GOT3 (cell line): ENCODE results near the gene MRPL20.
"Not testable (repeated sequence)": the region's sequence is repeated elsewhere in the genome, so short reads cannot be mapped to it uniquely, and the experiment has no call there.

Experiments
- DNase-seq: peaks from one replicate; lab custom pipeline; 2025; ENCODE audit warnings: mixed read lengths; lab: John Stamatoyannopoulos, UW

Gene MRPL20

DNA sequence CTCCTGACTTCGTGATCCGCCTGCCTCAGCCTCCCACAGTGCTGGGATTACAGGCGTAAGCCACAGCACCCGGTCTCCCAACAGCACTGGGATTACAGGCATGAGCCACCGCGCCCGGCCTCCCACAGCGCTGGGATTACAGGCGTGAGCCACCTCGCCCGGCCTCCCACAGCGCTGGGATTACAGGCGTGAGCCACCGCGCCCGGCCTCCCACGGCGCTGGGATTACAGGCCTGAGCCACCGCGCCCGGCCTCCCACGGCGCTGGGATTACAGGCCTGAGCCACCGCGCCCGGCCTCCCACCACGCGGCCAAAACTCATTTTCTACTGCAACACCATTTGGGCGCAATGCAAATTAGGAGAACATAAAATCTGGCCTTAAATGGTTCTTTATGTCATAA lies 21.8 kb downstream of the MRPL20 start:
- DNase-seq: not testable (repeated sequence)

DNA sequence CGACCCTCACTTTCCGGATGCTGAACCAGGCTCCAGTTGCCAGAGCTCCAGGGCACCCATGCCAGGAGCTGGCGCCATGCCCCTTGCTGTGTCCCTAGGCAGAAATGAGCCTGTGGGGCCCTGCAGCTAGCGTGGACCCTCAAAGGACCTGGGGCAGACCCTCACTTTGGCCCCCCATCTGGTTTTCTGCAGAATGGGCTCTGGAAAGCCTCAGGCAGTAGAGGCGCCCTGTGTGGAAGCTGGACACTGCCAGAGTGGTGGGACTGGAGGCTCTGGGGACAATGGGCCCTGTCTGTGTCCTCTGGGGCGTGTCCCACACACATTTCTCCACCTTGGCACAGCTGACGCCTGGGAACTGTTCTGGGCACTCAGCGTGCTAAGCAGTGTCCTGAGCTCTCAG lies 25.8 kb downstream of the MRPL20 start:
- DNase-seq: no peak

DNA sequence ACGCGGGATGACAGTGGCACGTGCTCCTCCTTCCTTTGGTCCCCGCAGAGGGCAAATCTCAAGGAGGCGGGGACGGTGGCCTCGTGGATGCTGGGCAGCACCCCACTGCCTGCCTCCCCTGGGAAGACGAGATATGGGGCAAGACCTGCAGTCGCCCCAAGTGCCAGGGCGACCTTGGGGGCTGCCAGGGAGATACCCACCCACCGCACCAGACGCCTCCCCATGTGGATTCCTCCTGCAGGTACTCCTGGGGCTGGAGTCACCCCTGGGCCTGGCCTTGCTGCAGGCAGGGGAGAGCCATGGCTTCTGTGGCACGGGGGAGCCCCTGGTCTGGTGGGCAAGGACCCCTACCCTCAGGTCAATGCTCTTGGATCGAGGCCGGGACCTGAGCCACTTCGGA lies 26.2 kb downstream of the MRPL20 start:
- no peak for DNase-seq

DNA sequence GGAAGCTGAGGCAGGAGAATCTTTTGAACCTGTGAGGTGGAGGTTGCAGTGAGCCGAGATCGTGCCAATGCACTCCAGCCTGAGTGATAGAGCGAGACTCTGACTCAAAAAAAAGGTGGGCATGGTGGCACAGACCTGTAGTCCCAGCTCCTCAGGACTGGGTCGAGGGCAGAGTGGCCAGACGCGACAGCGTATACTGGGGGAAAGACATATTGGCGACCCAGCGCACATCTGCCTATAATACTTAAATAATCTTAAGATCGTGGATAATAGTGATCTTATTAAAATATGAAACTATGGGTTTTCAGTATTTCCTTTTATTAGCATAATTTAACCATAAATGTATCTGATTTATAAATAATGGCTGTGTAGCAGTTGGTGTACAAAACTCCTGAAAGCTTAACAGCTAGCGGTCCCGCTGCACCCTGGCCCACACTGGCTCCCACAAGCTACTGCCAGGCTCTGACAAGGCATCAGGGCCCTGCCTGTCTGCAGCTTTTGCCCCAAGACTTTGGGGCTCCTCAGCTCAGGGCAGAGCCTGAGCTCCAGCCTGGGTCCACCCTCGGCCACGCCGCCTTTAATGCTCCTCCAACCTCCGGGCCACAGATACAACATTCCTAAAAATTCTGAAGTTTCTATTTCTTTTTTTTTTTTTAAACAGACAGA lies 29.4 kb downstream of the MRPL20 start:
- DNase-seq: no peak

DNA sequence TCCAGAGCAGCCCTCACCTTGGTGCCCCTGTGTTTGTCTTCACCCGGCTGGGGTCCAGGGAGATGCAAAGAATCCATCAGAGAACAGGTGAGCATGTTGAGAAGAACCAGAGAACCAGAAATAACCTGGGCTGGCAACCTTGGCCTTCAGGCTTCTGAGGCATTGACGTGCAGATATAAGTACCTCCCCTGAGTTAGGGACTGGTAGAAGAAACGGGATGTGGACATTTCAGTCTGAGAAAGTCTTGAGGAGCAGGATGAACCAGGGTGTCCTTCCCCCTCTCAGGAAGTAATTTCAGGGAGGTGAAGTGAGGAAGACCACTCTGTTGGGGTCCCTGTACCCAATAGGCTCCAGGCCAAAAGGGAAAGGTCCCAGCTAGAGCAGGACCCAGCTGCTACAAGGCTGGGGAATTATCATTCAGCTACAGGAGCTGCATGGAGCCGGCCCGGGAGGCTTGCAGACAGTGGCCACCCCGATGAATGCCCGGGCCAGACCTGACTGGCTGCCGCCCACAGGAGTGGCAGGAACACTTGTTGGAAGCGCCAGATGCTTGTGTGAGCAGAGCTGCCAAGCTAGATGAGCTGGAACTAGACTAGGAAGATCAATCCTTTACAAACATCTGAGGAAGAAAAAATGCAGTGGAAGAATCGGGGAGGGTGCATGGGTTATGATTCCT lies 30.4 kb downstream of the MRPL20 start:
- DNase-seq: no peak

DNA sequence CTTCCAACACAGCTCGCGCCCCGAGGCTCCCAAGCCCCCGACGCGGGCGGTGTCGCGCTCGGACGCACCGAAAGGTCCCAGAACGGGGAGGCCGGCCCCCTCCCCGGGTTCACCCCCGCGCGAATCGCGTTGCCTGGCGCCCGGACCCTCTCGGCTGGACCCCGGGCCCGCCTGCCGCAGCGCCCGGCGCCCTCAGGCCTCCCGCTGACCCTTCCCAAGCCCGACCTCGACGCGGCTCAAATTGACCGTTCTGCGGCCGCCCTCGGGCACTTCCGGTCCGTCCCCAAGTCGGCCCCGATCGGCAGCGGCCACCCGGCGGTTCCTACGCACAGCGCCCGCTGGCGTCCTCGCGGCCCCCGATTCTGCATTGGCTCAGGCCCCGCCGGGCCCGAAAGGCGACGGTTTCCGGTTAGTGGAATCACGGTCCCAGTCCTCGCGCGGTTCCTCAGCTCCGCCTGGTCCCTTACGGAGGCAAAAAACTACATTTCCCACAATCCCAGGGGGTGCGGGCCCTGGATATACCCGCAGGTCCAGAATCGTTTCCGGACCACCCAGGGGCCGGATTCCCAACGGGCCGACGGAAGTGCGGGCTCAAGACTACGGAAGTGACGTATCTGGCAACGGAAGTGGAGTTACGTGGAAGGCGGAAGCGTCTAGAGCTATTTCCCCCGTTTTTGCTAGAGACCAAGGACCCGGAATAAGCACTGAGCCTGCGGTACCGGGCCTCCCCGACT lies 32.0 kb downstream of the MRPL20 start, which contains the start of gene AURKAIP1:
Gene AURKAIP1, minus strand, starts transcription at position 279 of the 734 bp plus-strand sequence. CDS start 451 bp downstream, outside the sequence.
- peak; percentile 98 for DNase-seq

DNA sequence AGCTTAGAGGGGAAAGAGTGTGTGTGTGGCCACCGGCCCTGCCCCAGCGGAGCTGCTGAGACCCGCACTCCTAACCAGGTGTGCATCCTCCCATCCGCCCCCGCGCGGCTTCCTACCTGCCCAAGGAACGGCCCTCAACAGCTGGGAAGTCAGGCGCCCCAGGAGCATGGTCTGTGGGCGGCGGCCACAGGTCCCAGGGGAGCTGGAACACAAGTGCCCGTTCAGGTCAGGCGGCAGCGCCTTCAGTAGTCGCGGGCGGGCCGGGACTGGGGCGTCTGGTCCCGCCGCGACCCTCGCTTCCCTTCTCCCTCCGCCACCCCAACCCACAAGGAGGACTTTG lies 32.5 kb downstream of the MRPL20 start:
- no peak for DNase-seq

DNA sequence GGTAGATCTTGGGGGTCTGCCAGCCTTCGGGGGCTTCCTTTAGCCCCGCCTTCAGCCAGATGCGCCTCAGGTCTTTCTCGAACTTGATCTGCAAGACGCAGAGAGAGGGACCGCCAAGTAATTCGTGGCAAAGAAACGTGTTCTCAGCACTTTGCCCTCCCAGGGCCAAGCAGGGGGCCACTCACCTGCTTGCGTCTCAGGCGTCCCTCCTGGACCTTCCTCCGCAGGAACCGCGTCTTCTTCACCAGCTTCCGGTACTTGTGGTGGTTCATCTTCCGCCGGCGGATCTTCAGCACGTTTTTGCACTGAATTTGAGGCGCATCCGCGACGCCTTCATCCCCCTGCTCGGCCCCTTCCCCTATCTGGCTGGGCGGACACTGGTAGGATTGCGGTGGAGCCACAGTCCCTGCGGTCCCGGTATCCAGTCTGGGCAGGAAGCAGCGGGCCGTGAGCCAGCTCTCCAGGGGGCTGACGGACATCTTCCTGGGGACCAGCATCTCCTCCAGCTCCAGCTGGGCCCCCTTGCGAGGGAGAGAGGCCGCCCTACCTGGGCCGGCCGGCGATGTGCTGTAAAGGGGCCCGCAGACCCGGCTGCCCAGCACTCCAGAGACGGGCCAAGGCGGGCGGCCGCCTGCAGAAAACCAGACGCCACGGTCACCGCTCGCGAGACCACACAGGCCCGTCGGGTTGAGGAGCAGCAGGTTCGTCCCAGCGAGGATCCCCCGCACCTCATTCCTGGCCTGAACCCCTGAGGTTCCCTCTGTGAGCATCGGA lies 33.1 kb downstream of the MRPL20 start:
- DNase-seq: no peak

DNA sequence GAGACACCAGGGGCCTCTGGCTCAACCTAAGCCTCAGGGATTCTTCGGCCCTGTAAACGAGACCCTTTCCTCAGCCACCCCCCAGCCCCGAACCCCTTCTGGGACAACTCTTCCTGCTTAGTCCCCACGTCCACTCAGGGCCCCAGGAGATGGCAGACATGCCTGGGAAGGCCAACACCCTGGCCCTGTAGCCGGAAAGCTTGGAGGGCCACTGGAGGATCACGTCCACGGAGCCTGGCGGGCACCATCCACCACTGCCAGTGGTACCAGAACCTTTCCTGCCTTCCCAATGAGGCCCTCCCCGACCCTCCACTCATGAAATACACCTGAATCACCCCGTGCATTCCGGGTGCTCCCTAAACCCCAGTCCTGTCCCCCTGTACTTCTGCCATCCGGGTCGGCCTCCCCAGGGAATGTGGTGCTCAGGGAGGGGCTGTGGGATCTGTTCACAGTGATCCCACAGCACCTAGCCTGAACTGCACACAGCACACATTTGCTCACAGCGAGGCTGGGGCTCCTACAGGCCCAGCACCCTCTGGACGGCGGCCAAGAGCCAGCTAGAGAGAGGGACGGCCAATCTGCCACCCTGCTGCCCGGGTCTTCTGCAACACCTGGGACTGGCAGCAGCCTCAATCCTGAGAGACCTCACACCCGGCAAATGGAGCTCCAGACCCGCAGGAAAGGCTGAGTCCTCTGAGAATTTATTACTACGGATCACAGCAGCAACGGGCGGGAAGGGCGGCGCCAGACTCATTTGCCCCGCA lies 33.9 kb downstream of the MRPL20 start:
- DNase-seq: no peak

DNA sequence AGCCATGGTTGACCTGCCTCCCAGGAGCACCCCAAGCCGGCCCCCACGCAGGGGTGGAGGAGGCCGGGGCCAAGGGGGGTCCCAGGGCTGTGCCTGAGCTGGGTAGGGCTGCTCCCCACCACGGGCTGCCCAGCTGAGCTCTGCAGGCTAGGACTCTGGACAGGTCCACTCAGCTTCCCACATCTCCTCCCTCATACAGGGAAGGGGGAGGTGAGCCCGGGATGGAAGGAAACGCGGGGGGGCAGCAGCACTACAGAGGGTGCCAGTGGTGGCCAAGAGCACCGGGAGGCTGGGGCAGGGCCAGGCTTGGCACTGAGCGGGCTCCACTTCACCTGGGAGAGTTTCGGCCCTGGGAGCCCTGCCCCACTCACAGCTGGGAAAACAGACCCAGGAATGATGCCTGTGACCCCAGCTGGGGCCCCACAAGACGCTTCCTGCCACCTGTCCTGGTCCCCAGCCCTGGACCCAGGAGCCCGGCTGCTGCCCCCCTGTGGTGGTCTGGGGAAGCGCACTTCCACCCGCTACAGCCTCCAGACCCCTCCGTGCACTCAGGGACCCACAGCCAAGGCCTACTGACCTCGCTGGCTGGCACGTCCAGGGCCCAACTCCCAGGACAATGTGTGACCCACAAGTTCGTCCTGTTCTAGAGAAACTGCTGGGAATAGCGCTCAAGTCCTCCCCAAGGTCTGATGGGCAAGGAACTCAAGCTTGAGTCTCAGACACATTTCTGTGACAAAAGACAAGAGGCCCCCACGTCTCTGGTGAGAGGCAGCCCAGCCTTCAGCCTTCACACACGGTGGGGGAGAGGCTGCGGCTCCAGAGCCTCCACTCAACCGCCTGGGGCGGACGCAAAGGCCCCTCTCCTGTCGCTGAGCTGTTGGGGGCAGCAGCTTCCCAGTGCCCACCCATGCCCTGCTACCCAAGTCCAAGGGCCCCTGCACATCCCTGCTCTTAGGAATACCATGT lies 35.1 kb downstream of the MRPL20 start:
- DNase-seq: no peak

DNA sequence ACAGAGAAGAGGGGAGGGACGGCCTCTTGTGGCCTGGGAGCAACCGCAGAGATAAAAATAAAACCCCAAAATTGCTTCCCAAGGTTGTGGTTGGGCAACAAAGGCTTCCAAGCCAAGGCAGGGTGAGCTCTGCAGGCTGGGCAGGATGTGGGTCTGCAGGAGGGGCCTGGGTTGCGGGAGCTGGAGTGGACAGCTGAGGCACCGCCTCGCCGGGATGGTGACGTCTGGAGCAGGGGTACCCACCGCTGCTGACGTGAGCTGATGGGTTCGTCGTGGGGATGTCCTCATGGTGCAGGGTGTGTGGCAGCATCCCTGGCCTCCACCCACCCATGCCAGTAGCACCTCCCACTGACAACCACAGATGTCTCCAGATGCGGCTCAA lies 35.7 kb downstream of the MRPL20 start:
- DNase-seq: no peak

DNA sequence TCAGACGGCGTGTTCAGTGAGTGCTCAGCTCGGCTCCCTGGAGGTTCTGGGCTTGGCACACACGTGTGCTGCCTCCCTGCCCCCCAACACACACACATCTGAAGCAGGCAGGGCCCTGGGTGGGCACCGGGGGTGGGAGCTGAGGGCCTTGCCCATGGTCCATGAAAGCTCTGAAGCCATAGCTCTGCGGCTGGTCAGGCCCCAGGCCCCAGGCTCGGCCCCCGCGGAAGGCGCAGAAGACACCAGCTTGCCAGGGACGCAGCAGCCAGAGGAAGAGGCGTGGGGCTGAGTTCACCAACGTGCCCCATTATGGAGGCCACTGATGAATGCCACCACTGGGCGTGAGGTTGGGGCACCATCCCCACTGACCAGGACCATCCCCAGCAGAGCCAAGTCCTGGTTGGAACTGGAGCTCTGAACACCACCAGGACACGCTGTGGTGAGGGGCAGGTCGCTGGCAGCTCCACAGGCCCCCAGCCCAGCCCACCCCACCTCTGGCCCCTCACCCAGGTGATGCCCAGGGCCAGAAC lies 36.3 kb downstream of the MRPL20 start:
- no peak for DNase-seq

DNA sequence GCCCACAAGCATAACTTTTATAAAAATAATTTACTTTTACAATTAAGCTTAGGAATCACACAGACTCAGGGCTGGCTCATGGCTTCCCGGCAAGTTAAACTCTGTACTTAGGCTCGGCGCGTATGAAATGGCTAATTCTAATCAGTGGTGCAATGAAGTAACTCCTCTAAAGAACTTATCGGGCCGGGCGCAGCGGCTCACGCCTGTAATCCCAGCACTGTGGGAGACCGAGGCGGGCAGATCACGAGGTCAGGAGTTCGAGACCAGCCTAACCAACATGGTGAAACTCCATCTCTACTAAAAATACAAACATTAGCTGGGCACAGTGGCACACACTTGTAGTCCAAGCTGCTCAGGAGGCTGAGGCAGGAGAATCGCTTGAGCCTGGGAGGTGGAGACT lies 37.0 kb downstream of the MRPL20 start:
- DNase-seq: not testable (repeated sequence)

DNA sequence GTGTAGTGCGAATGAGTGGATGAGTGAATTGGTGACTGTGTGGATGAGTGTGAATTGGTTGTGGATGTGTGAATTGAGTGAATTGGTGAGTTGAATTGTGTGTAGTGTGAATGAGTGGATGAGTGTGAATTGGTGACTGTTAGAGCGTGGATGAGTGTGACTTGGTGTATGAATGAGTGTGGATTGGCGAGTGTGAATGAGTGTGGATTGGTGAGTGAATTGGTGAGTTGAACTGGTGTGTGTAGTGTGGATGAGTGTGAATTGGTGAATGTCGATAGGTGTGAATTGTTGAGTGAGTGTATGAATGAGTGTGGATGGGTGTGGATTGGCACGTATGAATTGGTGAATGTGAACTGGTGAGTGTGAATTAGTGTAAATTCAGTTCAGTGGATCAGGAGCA lies 39.8 kb downstream of the MRPL20 start:
- no peak for DNase-seq

DNA sequence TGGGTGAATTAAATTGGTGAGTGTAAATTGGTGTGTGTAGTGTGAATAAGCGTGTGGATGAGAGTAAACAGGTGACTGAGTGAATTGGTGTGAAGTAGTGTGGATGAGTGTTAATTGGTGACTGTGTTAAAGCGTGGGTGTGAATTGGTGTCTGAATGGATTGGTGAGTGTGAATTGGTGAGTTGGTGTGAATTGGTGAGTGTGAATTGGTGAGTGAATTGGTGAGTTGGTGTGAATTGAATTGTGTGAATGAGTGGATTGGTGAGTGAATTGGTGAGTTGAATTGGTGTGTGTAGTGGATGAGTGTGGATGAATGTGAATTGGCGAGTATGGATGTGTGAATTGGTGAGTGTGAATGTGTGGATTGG lies 40.4 kb downstream of the MRPL20 start:
- no peak for DNase-seq

DNA sequence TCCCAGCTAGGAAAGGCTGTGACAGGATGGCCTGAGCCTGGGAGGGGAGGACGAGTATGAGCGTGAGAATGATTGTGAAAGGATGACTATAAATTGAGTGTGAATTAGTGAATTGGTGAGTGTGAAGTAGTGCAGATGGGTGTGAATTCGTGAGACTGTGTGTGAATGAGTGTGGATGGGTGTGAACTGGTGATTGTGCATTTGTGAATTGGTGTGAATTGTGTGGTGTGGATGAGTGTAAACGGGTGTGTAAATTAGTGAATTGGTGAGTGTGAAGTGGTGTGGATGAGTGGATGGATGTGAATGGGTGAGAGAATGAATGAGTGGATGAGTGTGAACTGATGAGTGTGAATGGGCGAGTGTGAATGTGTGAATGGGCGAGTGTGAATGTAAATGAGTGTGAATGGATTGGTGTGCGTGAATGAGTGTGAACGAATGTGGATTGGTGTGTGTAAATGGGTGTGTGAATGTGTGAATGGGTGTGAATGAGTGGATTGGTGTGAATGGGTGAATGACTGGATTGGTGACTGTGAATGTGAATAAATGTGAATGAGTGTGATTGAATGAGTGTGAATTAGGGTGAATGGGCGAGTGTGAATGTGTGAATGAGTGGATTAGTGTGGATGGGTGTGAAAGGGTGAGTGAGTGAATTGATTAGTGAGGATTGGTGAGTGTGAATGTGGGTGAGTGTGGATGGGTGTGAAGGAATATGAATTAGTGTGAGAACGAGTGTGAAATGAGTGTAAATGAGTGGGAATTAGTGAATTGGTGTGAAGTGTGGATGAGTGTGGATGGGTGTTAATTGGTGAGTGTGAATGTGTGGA lies 41.0 kb downstream of the MRPL20 start:
- DNase-seq: no peak

DNA sequence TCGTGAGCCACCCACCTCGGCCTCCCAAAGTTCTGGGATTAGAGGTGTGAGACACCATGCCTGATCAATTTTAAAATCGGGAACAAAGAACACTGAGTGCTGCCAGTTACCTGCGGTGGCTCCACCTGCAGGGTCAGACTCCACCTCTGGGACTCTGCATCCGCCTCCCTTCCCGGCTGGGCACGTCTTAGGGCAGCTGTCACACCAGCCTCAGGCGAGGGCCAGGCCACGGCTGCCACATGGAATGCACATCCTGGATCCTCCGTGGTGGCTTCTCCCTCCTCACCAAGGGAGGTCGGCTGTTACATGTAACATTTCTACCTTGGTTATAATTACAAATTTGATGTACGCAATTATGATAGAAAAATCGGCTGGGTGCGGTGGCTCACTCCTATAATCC lies 42.8 kb downstream of the MRPL20 start:
- DNase-seq: no peak

DNA sequence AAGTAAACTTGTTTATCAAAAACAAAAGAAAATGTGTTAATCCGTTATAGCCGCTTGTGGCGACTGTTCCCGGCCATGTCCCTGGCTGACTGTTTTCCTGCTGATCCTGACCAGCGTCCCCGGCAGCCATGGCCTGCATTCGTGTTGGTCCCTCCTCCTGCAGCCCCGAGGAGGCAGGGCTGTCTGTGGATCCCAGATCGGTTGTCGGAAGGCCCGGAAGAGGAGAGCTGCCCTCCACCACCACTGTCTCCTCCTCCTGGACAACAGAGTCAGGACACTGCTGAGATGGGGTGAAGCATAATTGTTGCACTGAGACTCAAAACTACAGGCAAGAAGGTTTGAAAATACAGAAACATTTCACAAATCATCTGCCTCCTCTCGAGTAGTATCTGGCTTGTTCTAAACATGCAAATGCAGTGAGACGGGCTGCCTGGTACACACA lies 45.1 kb downstream of the MRPL20 start:
- no peak for DNase-seq

DNA sequence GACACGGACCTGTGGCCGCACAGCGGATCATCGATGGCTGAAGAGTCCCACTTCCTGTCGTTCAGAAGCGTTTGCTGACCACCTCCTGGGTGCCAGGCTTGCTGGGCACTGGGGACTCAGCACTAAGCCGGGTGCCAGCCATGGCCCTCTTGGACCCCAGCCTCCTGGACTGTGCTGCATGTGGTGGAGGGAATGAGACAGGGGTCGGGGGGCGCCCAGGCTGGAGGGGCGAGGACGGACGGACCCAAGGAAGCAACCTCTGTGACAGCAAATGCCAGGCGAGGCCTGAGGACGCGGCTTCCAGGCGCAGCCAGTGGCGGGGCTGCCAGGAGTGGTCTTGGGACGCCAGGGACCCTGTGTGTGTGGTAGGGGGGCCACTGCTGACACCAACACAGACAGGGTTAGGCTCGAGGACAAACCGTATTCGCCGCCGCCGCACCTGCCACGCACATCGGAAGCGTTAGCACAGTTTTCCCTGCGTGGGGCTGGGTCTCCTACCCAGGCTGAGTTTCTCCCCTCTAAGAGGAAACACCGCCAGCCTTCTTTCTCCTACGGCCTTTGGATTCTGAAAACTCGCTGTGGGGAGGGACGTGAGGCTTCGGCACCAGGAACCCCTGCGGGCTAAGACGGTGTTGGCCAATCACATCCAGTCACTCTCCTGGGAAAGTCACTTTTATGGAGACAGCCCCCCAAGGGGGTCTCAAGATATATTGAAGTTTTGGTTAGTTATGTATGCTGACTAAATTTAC lies 45.7 kb downstream of the MRPL20 start:
- no peak for DNase-seq
